HL-60/S4 treated with phorbol 12-myristate 13-acetate at 8.2 ng/mL for 4 days and 3 days (cell line): ENCODE results near the gene TESMIN.

Experiments used
- in situ Hi-C: fragments of 300-500 bp; cut with MboI; formaldehyde crosslinking; loops from 2 replicates; pipeline ENCODE4 v1.15.0; 2022; ENCODE audit warnings: low sequenced_read_pairs

The TESMIN gene

GRCh38 chr11:68714060-68714856 is 37.1 kb downstream of the TESMIN start:
- in situ Hi-C loops, result no loop called here

GRCh38 chr11:68711114-68711513 is 40.2 kb downstream of the TESMIN start:
- in situ Hi-C loops, result no loop called here

- in situ Hi-C loops, result no loop called here
Observed at GRCh38 chr11:68710409-68710808, 40.9 kb downstream of the TESMIN start.

GRCh38 chr11:68709062-68709461 is 42.3 kb downstream of the TESMIN start:
- in situ Hi-C loops, result no loop called here

- in situ Hi-C loops, result no loop called here
Observed at GRCh38 chr11:68707527-68707926, 43.8 kb downstream of the TESMIN start.

GRCh38 chr11:68704887-68705286 is 46.4 kb downstream of the TESMIN start:
- in situ Hi-C loops, result no loop called here

GRCh38 chr11:68698993-68699392 is 52.3 kb downstream of the TESMIN start:
- in situ Hi-C loops, result no loop called here

GRCh38 chr11:68695531-68695930 is 55.8 kb downstream of the TESMIN start:
- in situ Hi-C loops, result no loop called here

GRCh38 chr11:68694431-68695297 is 56.7 kb downstream of the TESMIN start:
- in situ Hi-C loops, result no loop called here

GRCh38 chr11:68693484-68693882 is 57.8 kb downstream of the TESMIN start:
- in situ Hi-C loops, result no loop called here

- in situ Hi-C loops, result no loop called here
Observed at GRCh38 chr11:68692871-68693483, 58.3 kb downstream of the TESMIN start.

- in situ Hi-C loops, result no loop called here
Observed at GRCh38 chr11:68692115-68692514, 59.2 kb downstream of the TESMIN start.

- in situ Hi-C loops, result no loop called here
Observed at GRCh38 chr11:68691402-68691784, 59.9 kb downstream of the TESMIN start.

GRCh38 chr11:68690671-68691401 is 60.5 kb downstream of the TESMIN start:
- in situ Hi-C loops, result no loop called here

GRCh38 chr11:68689737-68690625 is 61.3 kb downstream of the TESMIN start:
- in situ Hi-C loops, result no loop called here

GRCh38 chr11:68688881-68689280 is 62.4 kb downstream of the TESMIN start:
- in situ Hi-C loops, result no loop called here

GRCh38 chr11:68687986-68688385 is 63.3 kb downstream of the TESMIN start:
- in situ Hi-C loops, result no loop called here

GRCh38 chr11:68687311-68687710 is 64.0 kb downstream of the TESMIN start:
- in situ Hi-C loops, result no loop called here

- in situ Hi-C loops, result no loop called here
Observed at GRCh38 chr11:68686486-68686885, 64.8 kb downstream of the TESMIN start.
